ENCODE measurements around the gene STK32B. TPM values are rescaled to one million over a fixed set of nuclear protein-coding genes. Genes with fewer than 3 reads are reported as not detected.

STK32B gene
- total and polyA plus RNA-seq, 4 donors, result 0.02 to 0.28 (median 0.08) TPM; not detected in 1

DNA sequence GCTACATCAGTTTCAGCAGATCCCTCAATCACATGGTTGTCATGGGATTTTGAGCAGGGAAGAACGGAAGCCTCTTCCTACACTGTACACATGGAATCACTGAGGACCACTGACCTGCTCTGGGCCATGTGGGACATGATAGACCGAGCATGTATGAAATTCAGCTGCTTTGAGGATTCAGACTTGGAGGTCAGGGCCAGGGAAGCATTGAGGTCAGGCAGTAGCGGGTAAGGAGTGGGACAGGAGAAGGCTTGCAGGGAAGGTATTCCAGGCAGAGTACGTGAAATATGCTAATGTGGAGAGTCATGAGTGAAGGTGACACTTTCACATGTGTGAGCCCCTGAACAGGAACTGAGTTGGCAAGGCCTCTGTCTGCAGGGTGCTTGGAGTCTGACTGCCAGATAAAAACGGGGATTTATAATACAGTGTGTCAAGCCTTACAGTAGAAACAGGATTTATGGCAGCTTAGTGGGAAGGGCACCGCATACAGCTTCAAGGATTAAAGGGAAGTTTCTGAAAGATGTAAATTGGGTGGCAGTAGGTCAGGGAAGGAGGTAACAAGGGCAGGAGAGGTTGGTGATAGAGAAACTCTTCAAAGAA lies 111.7 kb downstream of the STK32B start:
- 66% methylated on average over 6 of the region's 6 CpGs for WGBS
- H3K27me3 ChIP-seq (ENCODE audit: control insufficient read depth in 4 of 4, insufficient read depth in 4 of 4, low read length in 3 of 4), result no peaks in the 10 kb centered on the region
- DNase-seq (ENCODE audit: low spot score), result no peak
- no peak overlapping the region for H3K9ac ChIP-seq (ENCODE audit: low read depth in 1 of 2, low read length in 2 of 2)
- H3K36me3 ChIP-seq (ENCODE audit: control insufficient read depth in 4 of 4, insufficient read depth in 3 of 4, low read depth in 1 of 4, low read length in 3 of 4), result no peaks in the 10 kb centered on the region
- H3K27ac ChIP-seq (ENCODE audit: low read depth in 1 of 2, low read length in 2 of 2), result no peak overlapping the region
- no peaks in the 10 kb centered on the region for H3K4me1 ChIP-seq (ENCODE audit: control insufficient read depth in 4 of 4, insufficient read depth in 4 of 4, low read length in 3 of 4)
- H3K4me3 ChIP-seq (ENCODE audit: low read depth in 1 of 3, low read length in 3 of 3), result no peak overlapping the region
- TF ChIP-seq FOXA1 (IDR thresholded peaks at IDR 0.05) (no peak), HNF4G (IDR thresholded peaks at IDR 0.05) (no peak), YY1 (IDR thresholded peaks at IDR 0.05) (no peak), GABPA (IDR thresholded peaks at IDR 0.05 in 1 of 2, conservative IDR thresholded peaks at IDR 0.05 in 1 of 2) (no peak), RXRA (IDR thresholded peaks at IDR 0.05) (no peak), EGR1 (IDR thresholded peaks at IDR 0.05; ENCODE audit: low read depth in 2 of 2) (no peak), NR2F2 (IDR thresholded peaks at IDR 0.05) (no peak)
- H3K9me3 ChIP-seq (ENCODE audit: control insufficient read depth in 4 of 4, low read length in 3 of 4), result peaks cover 0 to 2% (median 0%) of the 10 kb centered on the region in 4 donors

DNA sequence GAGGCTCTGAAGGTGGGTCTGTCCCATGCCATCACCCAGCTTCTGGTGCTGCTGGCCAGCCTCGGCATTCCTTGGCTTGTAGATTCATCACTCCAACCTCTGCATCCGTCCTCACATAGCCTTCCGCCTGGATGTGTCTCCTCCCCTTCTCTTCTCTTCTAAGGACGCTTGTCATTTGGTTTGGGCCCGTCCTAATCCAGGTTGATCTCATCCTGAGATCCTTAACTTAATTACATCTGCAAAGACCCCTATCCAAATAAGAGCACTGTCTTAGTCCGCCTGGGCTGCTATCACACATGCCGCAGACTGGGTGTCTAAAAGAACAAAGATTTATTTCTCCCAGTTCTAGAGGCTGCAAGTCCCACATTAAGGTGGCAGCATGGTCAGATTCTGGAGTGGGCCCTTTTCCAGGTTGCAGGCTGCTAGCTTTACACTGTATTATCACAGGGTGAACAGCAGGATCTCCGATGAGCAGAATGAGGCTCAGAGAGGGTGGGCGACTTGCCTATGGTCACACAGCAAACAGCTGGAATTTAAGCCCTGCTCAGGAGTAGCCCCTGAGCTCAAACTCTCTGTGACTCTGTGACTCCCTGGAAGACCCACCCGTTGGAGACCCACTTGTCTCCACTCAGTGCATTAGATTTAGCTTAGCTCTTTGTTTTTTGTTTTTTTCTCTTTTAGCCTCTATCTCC lies 113.1 kb downstream of the STK32B start:
- 80% methylated on average over 10 of the region's 10 CpGs for WGBS
- no peak for DNase-seq (ENCODE audit: low spot score)
- no peaks in the 10 kb centered on the region for H3K4me1 ChIP-seq (ENCODE audit: control insufficient read depth in 4 of 4, insufficient read depth in 4 of 4, low read length in 3 of 4)
- H3K4me3 ChIP-seq (ENCODE audit: low read depth in 1 of 3, low read length in 3 of 3), result no peak overlapping the region
- H3K9ac ChIP-seq (ENCODE audit: low read depth in 1 of 2, low read length in 2 of 2), result no peak overlapping the region
- H3K9me3 ChIP-seq (ENCODE audit: control insufficient read depth in 4 of 4, low read length in 3 of 4), result peaks cover 0 to 2% (median 0%) of the 10 kb centered on the region in 4 donors
- no peaks in the 10 kb centered on the region for H3K36me3 ChIP-seq (ENCODE audit: control insufficient read depth in 4 of 4, insufficient read depth in 3 of 4, low read depth in 1 of 4, low read length in 3 of 4)
- H3K27ac ChIP-seq (ENCODE audit: low read depth in 1 of 2, low read length in 2 of 2), result no peak overlapping the region
- TF ChIP-seq JUND (IDR thresholded peaks at IDR 0.05) (no peak), FOXA1 (IDR thresholded peaks at IDR 0.05) (no peak), EGR1 (IDR thresholded peaks at IDR 0.05; ENCODE audit: low read depth in 2 of 2) (no peak), SP1 (IDR thresholded peaks at IDR 0.05) (no peak), GABPA (IDR thresholded peaks at IDR 0.05 in 1 of 2, conservative IDR thresholded peaks at IDR 0.05 in 1 of 2) (no peak), HNF4A (conservative IDR thresholded peaks at IDR 0.05) (no peak), HNF4G (IDR thresholded peaks at IDR 0.05) (no peak), FOXA2 (IDR thresholded peaks at IDR 0.05) (no peak)
- TF ChIP-seq, protein P1, sequence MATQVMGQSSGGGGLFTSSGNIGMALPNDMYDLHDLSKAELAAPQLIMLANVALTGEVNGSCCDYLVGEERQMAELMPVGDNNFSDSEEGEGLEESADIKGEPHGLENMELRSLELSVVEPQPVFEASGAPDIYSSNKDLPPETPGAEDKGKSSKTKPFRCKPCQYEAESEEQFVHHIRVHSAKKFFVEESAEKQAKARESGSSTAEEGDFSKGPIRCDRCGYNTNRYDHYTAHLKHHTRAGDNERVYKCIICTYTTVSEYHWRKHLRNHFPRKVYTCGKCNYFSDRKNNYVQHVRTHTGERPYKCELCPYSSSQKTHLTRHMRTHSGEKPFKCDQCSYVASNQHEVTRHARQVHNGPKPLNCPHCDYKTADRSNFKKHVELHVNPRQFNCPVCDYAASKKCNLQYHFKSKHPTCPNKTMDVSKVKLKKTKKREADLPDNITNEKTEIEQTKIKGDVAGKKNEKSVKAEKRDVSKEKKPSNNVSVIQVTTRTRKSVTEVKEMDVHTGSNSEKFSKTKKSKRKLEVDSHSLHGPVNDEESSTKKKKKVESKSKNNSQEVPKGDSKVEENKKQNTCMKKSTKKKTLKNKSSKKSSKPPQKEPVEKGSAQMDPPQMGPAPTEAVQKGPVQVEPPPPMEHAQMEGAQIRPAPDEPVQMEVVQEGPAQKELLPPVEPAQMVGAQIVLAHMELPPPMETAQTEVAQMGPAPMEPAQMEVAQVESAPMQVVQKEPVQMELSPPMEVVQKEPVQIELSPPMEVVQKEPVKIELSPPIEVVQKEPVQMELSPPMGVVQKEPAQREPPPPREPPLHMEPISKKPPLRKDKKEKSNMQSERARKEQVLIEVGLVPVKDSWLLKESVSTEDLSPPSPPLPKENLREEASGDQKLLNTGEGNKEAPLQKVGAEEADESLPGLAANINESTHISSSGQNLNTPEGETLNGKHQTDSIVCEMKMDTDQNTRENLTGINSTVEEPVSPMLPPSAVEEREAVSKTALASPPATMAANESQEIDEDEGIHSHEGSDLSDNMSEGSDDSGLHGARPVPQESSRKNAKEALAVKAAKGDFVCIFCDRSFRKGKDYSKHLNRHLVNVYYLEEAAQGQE (IDR thresholded peaks at IDR 0.05), result no peak
- TF ChIP-seq, protein P2, sequence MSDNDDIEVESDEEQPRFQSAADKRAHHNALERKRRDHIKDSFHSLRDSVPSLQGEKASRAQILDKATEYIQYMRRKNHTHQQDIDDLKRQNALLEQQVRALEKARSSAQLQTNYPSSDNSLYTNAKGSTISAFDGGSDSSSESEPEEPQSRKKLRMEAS (IDR thresholded peaks at IDR 0.05), result no peak
- TF ChIP-seq, protein P3, sequence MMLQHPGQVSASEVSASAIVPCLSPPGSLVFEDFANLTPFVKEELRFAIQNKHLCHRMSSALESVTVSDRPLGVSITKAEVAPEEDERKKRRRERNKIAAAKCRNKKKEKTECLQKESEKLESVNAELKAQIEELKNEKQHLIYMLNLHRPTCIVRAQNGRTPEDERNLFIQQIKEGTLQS (IDR thresholded peaks at IDR 0.05), result no peak
- H3K27me3 ChIP-seq (ENCODE audit: control insufficient read depth in 4 of 4, insufficient read depth in 4 of 4, low read length in 3 of 4), result no peaks in the 10 kb centered on the region

All from liver (tissue), 9 donors.